A673 (cell line): ENCODE results near the gene BMP4. TPM values are rescaled to one million over a fixed set of nuclear protein-coding genes. Genes with fewer than 3 reads are reported as not detected.

Experiments
- BruUV-seq: library from RNA; stranded (reverse); fragments of 400-500 nt; replicated peaks from 2 replicates; lab custom pipeline; 2021; lab: Mats Ljungman, UMichigan
- CTCF ChIA-PET: fragments of 300-600 bp; sonication (Branson Sonifier 250); formaldehyde crosslinking; loops from one replicate; lab custom pipeline; 2022; ENCODE audit warnings: antibody characterized with exemption; lab: Charles Lee
- POLR2A ChIA-PET: fragments of 300-600 bp; sonication (Branson Sonifier 250); formaldehyde crosslinking; loops from one replicate; lab custom pipeline; 2022; ENCODE audit warnings: antibody characterized with exemption; ENCODE audit not compliant: low non-redundant PET; lab: Charles Lee
- DNase-seq: peaks from one replicate; pipeline ENCODE4 v3.0.0-alpha.2; 2015; ENCODE audit warnings: low spot score
- H3K27ac ChIP-seq: fragments of 200-600 bp; sonication (generic); 2 replicates; pipeline ENCODE4 v1.5.1; 2016; ENCODE audit warnings: mixed run types, low read depth, mild to moderate bottlenecking, mixed read lengths, antibody characterized with exemption, low read length; ENCODE audit not compliant: poor library complexity, severe bottlenecking
- H3K27me3 ChIP-seq: fragments of 200-600 bp; sonication (generic); replicated peaks from 2 replicates; pipeline ENCODE4 v1.6.1; 2017; ENCODE audit warnings: mixed run types, low read depth, mild to moderate bottlenecking, mixed read lengths, antibody characterized with exemption, low read length; ENCODE audit not compliant: insufficient read depth, poor library complexity
- H3K36me3 ChIP-seq: fragments of 200-600 bp; sonication (generic); 2 replicates; pipeline ENCODE4 v1.6.1; 2016; ENCODE audit warnings: mixed run types, mild to moderate bottlenecking, mixed read lengths, antibody characterized with exemption, low read length; ENCODE audit not compliant: insufficient read depth, poor library complexity, severe bottlenecking
- H3K4me1 ChIP-seq: fragments of 200-600 bp; sonication (generic); 2 replicates; pipeline ENCODE4 v1.6.1; 2017; ENCODE audit warnings: mixed run types, mild to moderate bottlenecking, mixed read lengths, antibody characterized with exemption, low read length; ENCODE audit not compliant: insufficient read depth, poor library complexity, severe bottlenecking
- H3K4me3 ChIP-seq: fragments of 200-600 bp; sonication (generic); 2 replicates; pipeline ENCODE4 v1.5.1; 2016; ENCODE audit warnings: low read depth, mixed run types, mild to moderate bottlenecking, mixed read lengths, low read length; ENCODE audit not compliant: poor library complexity, severe bottlenecking
- H3K9me3 ChIP-seq: fragments of 200-600 bp; sonication (generic); 2 replicates; pipeline ENCODE4 v1.6.1; 2016; ENCODE audit warnings: mixed run types, low read depth, mild to moderate bottlenecking, mixed read lengths, antibody characterized with exemption, low read length; ENCODE audit not compliant: poor library complexity, severe bottlenecking
- CTCF ChIP-seq: fragments of 300-800, 200-600 bp; sonication (generic); conservative IDR thresholded peaks from 2 replicates; pipeline ENCODE4 v1.5.1; 2017; ENCODE audit warnings: low read depth, mild to moderate bottlenecking, antibody characterized with exemption, low read length, moderate library complexity, mixed read lengths
- EZH2 ChIP-seq: fragments of 200-600 bp; sonication (generic); IDR thresholded peaks from 2 replicates; pipeline ENCODE4 v1.6.1; 2017; ENCODE audit warnings: borderline replicate concordance, low read depth, mild to moderate bottlenecking, mixed read lengths, antibody characterized with exemption, low read length; ENCODE audit not compliant: poor library complexity, severe bottlenecking
- intact Hi-C: fragments of 100-400 bp; cut with micrococcal nuclease; formaldehyde crosslinking; loops from one replicate; pipeline ENCODE4 v1.10.0; 2022; ENCODE audit not compliant: unreplicated experiment
- total RNA-seq: library from RNA; stranded (reverse); gene quantifications from 2 replicates; pipeline ENCODE4 v1.2.3, GENCODE V29; 2021

BMP4 gene
- total RNA-seq, 1 experiment from 2014 or later, result not detected

- Histone ChIP-seq H3K36me3 (no peaks in the 10 kb centered on the region), H3K4me3 (no peak overlapping the region), H3K9me3 (no peaks in the 10 kb centered on the region), H3K4me1 (peaks cover 4% of the 10 kb centered on the region), H3K27me3 (peaks cover 99% of the 10 kb centered on the region), H3K27ac (no peak overlapping the region)
- no TSS peak for BruUV-seq
- no peak for DNase-seq
- intact Hi-C loops, result no loop called here
- CTCF ChIA-PET, result interaction anchor here (0.6 kb wide), 1 partner anchor 63 kb away, joined by 5 read pairs; no protein-coding TSS in a partner anchor
- TF ChIP-seq CTCF (no peak), EZH2 (no peak)
- POLR2A ChIA-PET, result interaction anchor here (0.6 kb wide), 1 partner anchor 7 kb away, joined by 4 read pairs; no protein-coding TSS in a partner anchor
Measured at GRCh38 chr14:53947094-53947445, 9.6 kb downstream of the BMP4 start.

DNA sequence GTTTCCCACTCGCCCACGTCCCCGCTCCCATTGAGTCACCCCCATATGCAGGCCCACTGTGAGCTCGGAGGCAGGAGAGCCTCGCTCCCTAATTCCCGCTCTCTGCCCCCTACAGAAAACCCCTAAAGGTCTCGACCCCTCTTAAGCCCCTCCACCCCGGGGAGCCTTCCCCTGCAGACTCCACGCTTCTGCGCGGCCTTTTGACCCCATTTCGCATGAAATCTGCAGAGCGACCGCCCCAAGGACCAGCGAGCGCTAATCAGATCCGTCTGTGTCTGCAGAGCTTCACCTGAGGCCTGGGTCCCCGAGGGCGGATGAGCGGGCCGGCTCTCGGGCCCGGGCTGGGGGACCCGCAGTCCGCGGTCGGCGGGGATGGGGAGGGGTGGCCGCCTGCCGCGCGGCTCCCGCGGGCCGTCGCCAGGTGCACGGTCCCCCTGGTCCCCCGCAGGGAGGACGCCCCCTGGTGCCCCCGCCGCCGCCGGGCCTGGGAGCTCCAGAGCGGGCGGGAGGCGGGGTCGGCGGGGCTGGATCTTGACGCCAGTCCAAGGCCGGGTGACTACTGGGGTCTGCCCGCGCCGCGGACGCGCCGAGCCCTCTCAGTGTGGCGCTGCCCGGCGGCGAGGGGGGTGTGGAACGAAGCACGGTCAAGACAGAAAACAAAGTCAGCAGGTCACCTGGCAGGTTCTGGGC lies 10.1 kb downstream of the BMP4 start:
- TF ChIP-seq CTCF, result no peak
- TF ChIP-seq EZH2, result no peak
- POLR2A ChIA-PET, result interaction anchor here (0.6 kb wide), 1 partner anchor 404 kb away, joined by 3 read pairs; no protein-coding TSS in a partner anchor
- Histone ChIP-seq H3K27me3 (peaks cover 99% of the 10 kb centered on the region), H3K4me1 (no peaks in the 10 kb centered on the region), H3K27ac (no peak overlapping the region), H3K36me3 (no peaks in the 10 kb centered on the region), H3K9me3 (no peaks in the 10 kb centered on the region), H3K4me3 (no peak overlapping the region)
- intact Hi-C loops, result no loop called here
- no TSS peak for BruUV-seq
- CTCF ChIA-PET, result no interaction called here
- no peak for DNase-seq

DNA sequence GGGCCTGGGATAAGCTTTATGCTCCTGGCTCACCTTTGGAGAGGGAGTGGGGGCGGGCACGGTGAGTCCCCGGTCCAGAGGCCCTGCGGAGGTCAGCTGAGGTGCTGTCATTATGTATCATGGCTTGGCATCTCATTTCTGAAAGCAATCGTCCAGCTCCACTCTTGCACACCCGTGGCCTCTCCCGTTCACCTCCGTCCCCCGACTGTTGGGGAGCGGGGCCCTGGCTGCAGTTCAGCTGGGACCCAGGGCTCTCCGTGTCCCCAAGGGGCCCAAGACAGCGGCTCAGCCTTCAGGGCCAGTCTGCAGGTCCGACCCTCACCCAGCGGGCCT lies 10.6 kb downstream of the BMP4 start:
- DNase-seq, result no peak
- no peaks in the 10 kb centered on the region for H3K9me3 ChIP-seq
- intact Hi-C loops, result no loop called here
- no peaks in the 10 kb centered on the region for H3K36me3 ChIP-seq
- peaks cover 93% of the 10 kb centered on the region for H3K27me3 ChIP-seq
- TF ChIP-seq EZH2 (no peak), CTCF (no peak)
- POLR2A ChIA-PET, result interaction anchor here (0.6 kb wide), 1 partner anchor 404 kb away, joined by 3 read pairs; no protein-coding TSS in a partner anchor
- no TSS peak for BruUV-seq
- H3K4me3 ChIP-seq, result no peak overlapping the region
- no peaks in the 10 kb centered on the region for H3K4me1 ChIP-seq
- CTCF ChIA-PET, result no interaction called here
- no peak overlapping the region for H3K27ac ChIP-seq
